Measurements from ENCODE around the gene INCA1.

Gene INCA1

DNA sequence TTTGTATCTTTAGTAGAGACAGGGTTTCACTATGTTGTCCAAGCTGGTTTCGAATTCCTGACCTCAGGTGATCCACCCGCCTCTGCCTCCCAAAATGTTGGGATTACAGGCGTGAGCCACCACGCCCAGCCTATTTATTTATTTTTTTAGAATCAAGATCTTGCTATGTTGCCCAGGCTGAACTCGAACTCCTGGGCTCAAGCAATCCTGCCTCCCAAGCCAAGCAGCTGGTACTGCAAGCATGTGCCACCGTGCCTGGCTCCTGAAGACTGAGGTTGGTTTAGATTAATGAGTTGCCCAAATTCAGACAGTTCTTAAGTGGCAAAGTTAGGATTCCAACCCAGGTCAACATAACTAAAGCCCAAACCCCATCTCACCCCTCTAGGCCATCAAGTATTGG, 30.0 kb upstream of the INCA1 start:
- TF ChIP-seq, protein P1, sequence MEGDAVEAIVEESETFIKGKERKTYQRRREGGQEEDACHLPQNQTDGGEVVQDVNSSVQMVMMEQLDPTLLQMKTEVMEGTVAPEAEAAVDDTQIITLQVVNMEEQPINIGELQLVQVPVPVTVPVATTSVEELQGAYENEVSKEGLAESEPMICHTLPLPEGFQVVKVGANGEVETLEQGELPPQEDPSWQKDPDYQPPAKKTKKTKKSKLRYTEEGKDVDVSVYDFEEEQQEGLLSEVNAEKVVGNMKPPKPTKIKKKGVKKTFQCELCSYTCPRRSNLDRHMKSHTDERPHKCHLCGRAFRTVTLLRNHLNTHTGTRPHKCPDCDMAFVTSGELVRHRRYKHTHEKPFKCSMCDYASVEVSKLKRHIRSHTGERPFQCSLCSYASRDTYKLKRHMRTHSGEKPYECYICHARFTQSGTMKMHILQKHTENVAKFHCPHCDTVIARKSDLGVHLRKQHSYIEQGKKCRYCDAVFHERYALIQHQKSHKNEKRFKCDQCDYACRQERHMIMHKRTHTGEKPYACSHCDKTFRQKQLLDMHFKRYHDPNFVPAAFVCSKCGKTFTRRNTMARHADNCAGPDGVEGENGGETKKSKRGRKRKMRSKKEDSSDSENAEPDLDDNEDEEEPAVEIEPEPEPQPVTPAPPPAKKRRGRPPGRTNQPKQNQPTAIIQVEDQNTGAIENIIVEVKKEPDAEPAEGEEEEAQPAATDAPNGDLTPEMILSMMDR (IDR thresholded peaks at IDR 0.05; ENCODE audit: low read depth, low read length), result no peak

DNA sequence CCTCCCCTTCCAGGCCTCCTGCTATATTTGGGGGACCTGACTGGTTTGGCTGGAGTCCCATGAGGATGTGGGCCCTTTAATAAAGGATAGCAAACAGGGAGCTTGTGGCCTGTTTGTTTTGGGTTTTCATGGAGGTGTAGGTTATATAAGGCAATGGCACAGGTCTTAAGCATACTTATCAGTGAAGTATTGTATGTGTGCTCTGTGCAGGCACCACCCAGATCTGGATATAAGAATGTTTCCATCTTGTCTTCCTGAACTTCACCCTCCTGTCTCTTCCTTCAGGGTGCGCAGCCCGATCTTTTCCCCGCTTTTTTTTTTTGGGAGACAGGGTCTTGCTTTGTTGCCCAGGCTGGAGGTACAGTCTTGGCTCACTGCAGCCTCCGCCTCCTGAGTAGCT, 27.3 kb upstream of the INCA1 start:
- TF ChIP-seq, protein P1 (IDR thresholded peaks at IDR 0.05; ENCODE audit: low read depth, low read length), result no peak
- H3K4me3 ChIP-seq (ENCODE audit: low read depth, low read length), result no peak overlapping the region

More for the DNA sequence above, 30.0 kb upstream of the INCA1 start:
- no peak overlapping the region for H3K4me3 ChIP-seq (ENCODE audit: low read depth, low read length)

DNA sequence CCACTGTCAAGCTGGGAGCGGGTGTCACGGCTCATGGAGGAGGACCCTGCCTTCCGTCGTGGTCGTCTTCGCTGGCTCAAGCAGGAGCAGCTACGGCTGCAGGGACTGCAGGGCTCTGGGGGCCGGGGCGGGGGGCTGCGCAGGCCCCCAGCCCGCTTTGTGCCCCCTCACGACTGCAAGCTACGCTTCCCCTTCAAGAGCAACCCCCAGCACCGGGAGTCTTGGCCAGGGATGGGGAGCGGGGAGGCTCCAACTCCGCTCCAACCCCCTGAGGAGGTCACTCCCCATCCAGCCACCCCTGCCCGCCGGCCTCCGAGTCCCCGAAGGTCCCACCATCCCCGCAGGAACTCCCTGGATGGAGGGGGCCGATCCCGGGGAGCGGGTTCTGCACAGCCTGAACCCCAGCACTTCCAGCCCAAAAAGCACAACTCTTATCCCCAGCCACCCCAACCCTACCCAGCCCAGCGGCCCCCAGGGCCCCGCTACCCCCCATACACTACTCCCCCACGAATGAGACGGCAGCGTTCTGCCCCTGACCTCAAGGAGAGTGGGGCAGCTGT, 26.3 kb upstream of the INCA1 start:
- TF ChIP-seq, protein P1 (IDR thresholded peaks at IDR 0.05; ENCODE audit: low read depth, low read length), result no peak
- H3K4me3 ChIP-seq (ENCODE audit: low read depth, low read length), result no peak overlapping the region

DNA sequence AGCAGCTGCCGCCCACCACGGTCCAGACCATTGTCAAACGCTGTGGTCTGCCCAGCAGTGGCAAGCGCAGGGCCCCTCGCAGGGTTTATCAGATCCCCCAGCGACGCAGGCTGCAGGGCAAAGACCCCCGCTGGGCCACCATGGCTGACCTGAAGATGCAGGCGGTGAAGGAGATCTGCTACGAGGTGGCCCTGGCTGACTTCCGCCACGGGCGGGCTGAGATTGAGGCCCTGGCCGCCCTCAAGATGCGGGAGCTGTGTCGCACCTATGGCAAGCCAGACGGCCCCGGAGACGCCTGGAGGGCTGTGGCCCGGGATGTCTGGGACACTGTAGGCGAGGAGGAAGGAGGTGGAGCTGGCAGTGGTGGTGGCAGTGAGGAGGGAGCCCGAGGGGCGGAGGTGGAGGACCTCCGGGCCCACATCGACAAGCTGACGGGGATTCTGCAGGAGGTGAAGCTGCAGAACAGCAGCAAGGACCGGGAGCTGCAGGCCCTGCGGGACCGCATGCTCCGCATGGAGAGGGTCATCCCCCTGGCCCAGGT, 24.9 kb upstream of the INCA1 start:
- TF ChIP-seq, protein P1 (IDR thresholded peaks at IDR 0.05; ENCODE audit: low read depth, low read length), result no peak

DNA sequence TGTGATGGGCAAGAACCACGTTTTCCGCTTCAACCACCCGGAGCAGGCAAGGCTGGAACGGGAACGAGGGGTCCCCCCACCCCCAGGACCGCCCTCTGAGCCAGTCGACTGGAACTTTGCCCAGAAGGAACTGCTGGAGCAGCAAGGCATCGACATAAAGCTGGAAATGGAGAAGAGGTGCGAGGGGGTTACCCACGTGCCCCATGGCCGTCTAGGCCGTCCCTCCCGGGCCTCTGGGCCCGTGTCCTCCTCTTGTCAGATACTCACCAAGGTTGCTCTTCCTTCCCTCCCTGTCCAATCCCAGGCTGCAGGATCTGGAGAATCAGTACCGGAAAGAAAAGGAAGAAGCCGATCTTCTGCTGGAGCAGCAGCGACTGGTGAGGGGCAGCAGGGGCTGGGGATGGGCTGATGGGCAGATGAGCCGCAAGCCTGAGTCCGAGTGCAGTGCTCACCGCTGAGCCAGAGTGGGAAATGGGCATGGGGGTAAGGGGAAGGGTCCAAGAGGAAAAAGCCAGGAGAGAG, 23.2 kb upstream of the INCA1 start:
- no peak overlapping the region for H3K4me3 ChIP-seq (ENCODE audit: low read depth, low read length)
- TF ChIP-seq, protein P1 (IDR thresholded peaks at IDR 0.05; ENCODE audit: low read depth, low read length), result no peak

More for the DNA sequence above, 24.9 kb upstream of the INCA1 start:
- no peak overlapping the region for H3K4me3 ChIP-seq (ENCODE audit: low read depth, low read length)

DNA sequence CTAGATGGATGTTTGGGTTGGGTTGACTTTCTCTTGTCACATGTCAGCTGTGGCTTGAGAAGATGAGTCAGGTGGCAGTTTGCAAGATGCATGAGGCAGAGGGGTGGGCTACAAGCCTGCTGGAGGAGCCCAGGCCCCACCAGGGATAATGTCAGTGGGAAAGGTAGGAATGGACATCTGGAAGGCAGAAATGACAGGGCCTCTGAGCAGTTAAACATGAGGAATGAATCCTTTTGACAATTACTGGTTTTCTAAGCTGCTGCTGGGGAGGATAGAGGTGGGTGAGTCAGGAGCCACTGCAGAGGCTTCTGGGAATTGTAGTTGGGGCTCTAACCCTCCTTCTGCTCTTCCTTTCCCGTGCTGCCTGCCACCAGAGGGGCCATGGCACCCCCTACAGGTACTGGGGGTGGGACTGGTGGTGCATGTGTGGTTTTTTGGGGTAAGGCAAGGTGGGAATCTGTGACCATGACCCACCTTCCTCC, 22.2 kb upstream of the INCA1 start:
- TF ChIP-seq, protein P1 (IDR thresholded peaks at IDR 0.05; ENCODE audit: low read depth, low read length), result no peak
- H3K4me3 ChIP-seq (ENCODE audit: low read depth, low read length), result no peak overlapping the region

DNA sequence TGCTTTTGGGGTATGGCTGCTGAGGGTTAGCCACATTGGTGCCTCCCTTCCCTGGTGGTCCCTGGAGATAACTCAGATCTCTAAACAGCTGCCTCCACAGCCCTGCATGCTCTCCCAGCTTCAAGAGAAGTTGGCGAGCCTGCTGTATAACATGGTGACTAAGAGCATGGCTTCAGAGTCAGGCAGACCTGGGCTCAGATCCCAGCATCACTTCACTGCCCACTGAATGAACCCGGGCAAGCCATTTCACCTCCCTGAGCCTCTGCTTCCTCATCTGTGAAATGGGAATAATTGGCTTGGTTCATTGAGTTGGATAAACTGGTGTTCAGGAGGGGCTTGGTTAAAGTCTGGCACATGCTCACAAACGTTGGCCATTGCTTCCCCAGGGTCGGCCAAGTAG, 17.0 kb upstream of the INCA1 start:
- TF ChIP-seq, protein P1 (IDR thresholded peaks at IDR 0.05; ENCODE audit: low read depth, low read length), result no peak
- no peak overlapping the region for H3K4me3 ChIP-seq (ENCODE audit: low read depth, low read length)

All from WI38 (cell line).